Endothelial cell of umbilical vein (primary cell): Measurements from ENCODE around the gene SLC9A3. TPM values are rescaled to one million over a fixed set of nuclear protein-coding genes. Genes with fewer than 3 reads are reported as not detected.

Experiments
- BruUV-seq: library from RNA; stranded (reverse); fragments of 400-500 nt; replicated peaks from 2 replicates; lab custom pipeline; 2021; lab: Mats Ljungman, UMichigan
- CTCF ChIA-PET: fragments of 300-600, 350-600 bp; sonication (Branson Sonifier 250); formaldehyde crosslinking; loops from one replicate; lab custom pipeline; 2021; ENCODE audit warnings: antibody characterized with exemption, inconsistent platforms; lab: Charles Lee
- POLR2A ChIA-PET: fragments of 300-600, 350-600 bp; sonication (Branson Sonifier 250); formaldehyde crosslinking; loops from one replicate; lab custom pipeline; 2021; ENCODE audit warnings: antibody characterized with exemption, inconsistent platforms; lab: Charles Lee
- DNase-seq: peaks from one replicate; pipeline ENCODE4 v3.0.0-alpha.2; 2011; ENCODE audit warnings: low read depth, low spot score
- FAIRE-seq: peaks from 2 replicates; lab custom pipeline; 2011; peaks lifted over from hg19 to GRCh38; lab: Jason Lieb, UNC
- H2AFZ ChIP-seq: 2 replicates; pipeline ENCODE4 v1.6.0; 2012; ENCODE audit warnings: low read depth, low read length, control low read depth, inconsistent platforms
- H3K27ac ChIP-seq: 2 replicates; pipeline ENCODE4 v1.5.1; 2011; ENCODE audit warnings: low read depth, mild to moderate bottlenecking, control low read depth, low read length, moderate library complexity; ENCODE audit not compliant: insufficient read depth
- H3K27me3 ChIP-seq, 2 experiments: 2 replicates each; pipeline versions ENCODE4 v1.6.0 to v1.6.1; 2011; ENCODE audit warnings: low read length in 2 of 2, mixed read lengths in 1 of 2; ENCODE audit not compliant: control insufficient read depth in 2 of 2, insufficient read depth in 2 of 2
- H3K36me3 ChIP-seq, 2 experiments: 2 replicates in 1 of 2; 3 replicates in 1 of 2; pipeline ENCODE4 v1.5.1; 2011; ENCODE audit warnings: low read length in 2 of 2, mild to moderate bottlenecking in 1 of 2, moderate library complexity in 1 of 2; ENCODE audit not compliant: control insufficient read depth in 2 of 2, insufficient read depth in 2 of 2; ENCODE audit errors: extremely low read depth in 1 of 2
- H3K4me1 ChIP-seq: 3 replicates; pipeline ENCODE4 v1.5.1; 2011; ENCODE audit warnings: mild to moderate bottlenecking, low read length; ENCODE audit not compliant: control insufficient read depth, insufficient read depth; ENCODE audit errors: extremely low read depth
- H3K4me2 ChIP-seq: 2 replicates; pipeline ENCODE4 v1.6.1; 2011; ENCODE audit warnings: low read length, control low read depth, mixed read lengths; ENCODE audit not compliant: insufficient read depth
- H3K4me3 ChIP-seq, 3 experiments: fragments of 200-600 bp in 1 of 3; sonication (generic), shearing (Covaris generic) in 1 of 3; replicated peaks in 1 of 3; 2 replicates each; pipeline ENCODE4 v1.5.1; 2011 to 2016; ENCODE audit warnings: control low read depth in 3 of 3, low read length in 3 of 3, mild to moderate bottlenecking in 2 of 3, inconsistent platforms in 1 of 3, low read depth in 1 of 3, moderate library complexity in 1 of 3; ENCODE audit not compliant: insufficient read depth in 1 of 3
- H3K79me2 ChIP-seq: 2 replicates; pipeline ENCODE4 v1.6.0; 2012; ENCODE audit warnings: low read length, inconsistent platforms; ENCODE audit not compliant: control insufficient read depth, insufficient read depth
- H3K9ac ChIP-seq: replicated peaks from 2 replicates; pipeline ENCODE3; 2011; ENCODE audit warnings: low read length, control low read depth; ENCODE audit not compliant: insufficient read depth; ENCODE audit errors: extremely low read depth
- H3K9me1 ChIP-seq: replicated peaks from 3 replicates; pipeline ENCODE4 v1.6.0; 2011; ENCODE audit warnings: mild to moderate bottlenecking, low read length; ENCODE audit not compliant: control insufficient read depth, insufficient read depth; ENCODE audit errors: extremely low read depth
- H3K9me3 ChIP-seq: replicated peaks from 2 replicates; pipeline ENCODE4 v1.5.1; 2012; ENCODE audit warnings: low read length, inconsistent platforms; ENCODE audit not compliant: control insufficient read depth, insufficient read depth
- H4K20me1 ChIP-seq: replicated peaks from 2 replicates; pipeline ENCODE3; 2011; ENCODE audit warnings: mild to moderate bottlenecking, low read length; ENCODE audit not compliant: control insufficient read depth, insufficient read depth; ENCODE audit errors: extremely low read depth
- CTCF ChIP-seq, 2 donors: IDR thresholded peaks; 1 replicate in 1 of 2; 2 replicates in 1 of 2; pipeline ENCODE4 v1.5.1; 2011; ENCODE audit warnings: low read length in 2 of 2, mild to moderate bottlenecking in 2 of 2, moderate library complexity in 2 of 2, control low read depth in 1 of 2, inconsistent platforms in 1 of 2, low read depth in 1 of 2; ENCODE audit not compliant: insufficient read depth in 1 of 2; ENCODE audit errors: extremely low read depth in 1 of 2
- EZH2 ChIP-seq: IDR thresholded peaks from 2 replicates; pipeline ENCODE4 v1.6.1; 2012; ENCODE audit warnings: borderline replicate concordance, low read depth, mild to moderate bottlenecking, moderate library complexity, low read length, inconsistent platforms; ENCODE audit not compliant: severe bottlenecking
- FOS ChIP-seq: IDR thresholded peaks from 2 replicates; pipeline ENCODE4 v1.6.1; 2011; ENCODE audit warnings: mild to moderate bottlenecking, low read length, moderate library complexity, borderline replicate concordance; ENCODE audit not compliant: insufficient read depth
- GATA2 ChIP-seq: IDR thresholded peaks from 2 replicates; pipeline ENCODE4 v1.7.0; 2011; ENCODE audit warnings: low read depth, mild to moderate bottlenecking, moderate library complexity, mixed read lengths, low read length; ENCODE audit not compliant: insufficient read length, insufficient read depth
- JUN ChIP-seq: IDR thresholded peaks from 2 replicates; pipeline ENCODE4 v1.6.1; 2011; ENCODE audit warnings: borderline replicate concordance, low read depth; ENCODE audit not compliant: insufficient read length, insufficient read depth
- MYC ChIP-seq: IDR thresholded peaks from one replicate; pipeline ENCODE4 v1.6.1; 2011; ENCODE audit warnings: mild to moderate bottlenecking, low read depth, low read length
- POLR2A ChIP-seq: IDR thresholded peaks from 2 replicates; pipeline ENCODE4 v1.6.1; 2012; ENCODE audit warnings: low read depth, mild to moderate bottlenecking, control low read depth, low read length
- POLR2AphosphoS5 ChIP-seq: IDR thresholded peaks from 2 replicates; pipeline ENCODE4 v1.6.1; 2012; ENCODE audit warnings: low read depth, mild to moderate bottlenecking, control low read depth, low read length, moderate library complexity; ENCODE audit not compliant: insufficient read depth
- dilution Hi-C: fragments of 300-500 bp; cut with MboI; formaldehyde crosslinking; loops from one replicate; pipeline ENCODE4 v1.15.0; 2019; ENCODE audit warnings: low sequenced_read_pairs; ENCODE audit not compliant: extremely low pct_ligation_motif_present
- intact Hi-C: fragments of 100-400 bp; cut with micrococcal nuclease; formaldehyde crosslinking; loops from one replicate; pipeline ENCODE4 v1.10.0; 2022
- polyA plus RNA-seq, 4 experiments: library from polyadenylated mRNA; depleted of rRNA in 3 of 4; stranded (reverse) in 3 of 4; unstranded in 1 of 4; fragments of >200 nt; gene quantifications; 2 replicates each; pipeline versions ENCODE4 v1.2.1 to v1.2.3, GENCODE V29; 2011 to 2012; ENCODE audit warnings: missing spikeins in 1 of 4
- total RNA-seq: library from RNA; stranded (reverse); gene quantifications from 2 replicates; pipeline ENCODE4 v1.2.3, GENCODE V29; 2021
- TF ChIP-seq, protein P1 (sequence below): IDR thresholded peaks from 2 replicates; pipeline ENCODE4 v1.6.1; 2011; ENCODE audit not compliant: insufficient read depth, insufficient read length

SLC9A3 gene
- total and polyA plus RNA-seq, 2 donors (not counting 3 experiments of a cell fraction or from before 2014, with no cell fraction given) = 0.79 to 0.82 TPM

DNA sequence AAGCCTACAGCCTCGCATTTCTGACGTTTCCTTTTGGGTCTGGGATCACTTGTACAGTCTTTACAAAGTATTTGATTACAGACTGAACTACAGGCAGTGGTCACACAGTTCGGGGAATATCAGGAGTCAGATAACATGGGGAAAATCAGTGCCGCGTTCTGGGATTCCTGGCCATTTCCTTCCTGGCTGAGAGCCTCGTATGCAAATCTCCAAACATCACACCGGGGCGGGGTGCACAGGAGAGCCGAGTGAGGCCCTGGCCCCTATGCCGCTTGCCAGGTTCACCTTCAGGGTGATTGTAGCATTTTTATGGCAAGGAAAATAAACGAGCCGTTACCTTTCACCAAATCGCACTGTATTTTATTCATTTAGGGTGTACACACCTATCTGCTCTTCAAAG is 29.6 kb upstream of the SLC9A3 start:
- H3K4me2 ChIP-seq = no peak overlapping the region
- POLR2A ChIA-PET = no interaction called here
- H3K9ac ChIP-seq = no peak overlapping the region
- H3K9me1 ChIP-seq = no peaks in the 10 kb centered on the region
- no TSS peak for BruUV-seq
- H3K27me3 ChIP-seq = no peaks in the 10 kb centered on the region
- H3K4me1 ChIP-seq = no peaks in the 10 kb centered on the region
- H3K36me3 ChIP-seq = no peaks in the 10 kb centered on the region
- no peaks in the 10 kb centered on the region for H3K79me2 ChIP-seq
- intact Hi-C loops (no loop called here), dilution Hi-C loops (no loop called here)
- TF ChIP-seq CTCF (IDR thresholded peaks at IDR 0.05; ENCODE audit: extremely low read depth in 1 of 2, insufficient read depth in 1 of 2, low read depth in 1 of 2, low read length in 2 of 2) = no peak
- no peak for TF ChIP-seq EZH2
- no peak for TF ChIP-seq JUN
- no peak for TF ChIP-seq POLR2AphosphoS5
- TF ChIP-seq, protein P1, sequence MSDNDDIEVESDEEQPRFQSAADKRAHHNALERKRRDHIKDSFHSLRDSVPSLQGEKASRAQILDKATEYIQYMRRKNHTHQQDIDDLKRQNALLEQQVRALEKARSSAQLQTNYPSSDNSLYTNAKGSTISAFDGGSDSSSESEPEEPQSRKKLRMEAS = no peak
- no peak for TF ChIP-seq FOS
- TF ChIP-seq MYC = no peak
- TF ChIP-seq POLR2A = no peak
- no peak for TF ChIP-seq GATA2
- H3K9me3 ChIP-seq = no peaks in the 10 kb centered on the region
- no peak overlapping the region for H2AFZ ChIP-seq
- DNase-seq (no peak), FAIRE-seq (no peak)
- CTCF ChIA-PET = no interaction called here
- no peak overlapping the region for H3K4me3 ChIP-seq
- H4K20me1 ChIP-seq = no peaks in the 10 kb centered on the region
- no peak overlapping the region for H3K27ac ChIP-seq
